Mucosa of descending colon (tissue), 3 donors: ENCODE measurements around the gene KCNH8. TPM values are rescaled to one million over a fixed set of nuclear protein-coding genes. Genes with fewer than 3 reads are reported as not detected.
"Not testable (repeated sequence)": the region's sequence is repeated elsewhere in the genome, so short reads cannot be mapped to it uniquely, and the experiment has no call there.

Experiments
- ATAC-seq: fragments of 200-7000 bp; cut with Tn5 transposase; one replicate; pipeline ENCODE4 v1.9.1; 2020; ENCODE audit warnings: mild to moderate bottlenecking, moderate library complexity
- DNase-seq, 3 donors: peaks; one replicate each; pipeline ENCODE4 v3.0.0-alpha.2; 2020
- H3K36me3 ChIP-seq: fragments of 200-600 bp; one replicate; pipeline ENCODE4 v1.8.0; 2021; ENCODE audit warnings: low read depth, mild to moderate bottlenecking
- H3K4me1 ChIP-seq: fragments of 200-600 bp; one replicate; pipeline ENCODE4 v1.8.0; 2021; ENCODE audit warnings: low read depth, mild to moderate bottlenecking
- H3K4me3 ChIP-seq: fragments of 200-600 bp; one replicate; pipeline ENCODE4 v1.8.0; 2021; ENCODE audit warnings: mild to moderate bottlenecking
- H3K9me3 ChIP-seq: fragments of 200-600 bp; one replicate; pipeline ENCODE4 v1.8.0; 2021; ENCODE audit warnings: mild to moderate bottlenecking
- intact Hi-C, 2 donors: fragments of 100-400 bp; cut with DNase I in 1 of 2; cut with micrococcal nuclease in 1 of 2; formaldehyde crosslinking; loops; one replicate each; pipeline versions ENCODE4 v1.11.0 to v1.11.1; 2022; cut with DNase I, micrococcal nuclease
- long read RNA-seq, 2 donors: library from polyadenylated mRNA; unstranded; transcript quantifications; one replicate each; pipeline ENCODE4 v2.0.0, GENCODE V29; 2019 to 2021
- total RNA-seq, 3 donors: library from RNA; stranded (reverse); fragmentation: NEBNext Ultra II Directional in 2 of 3; extraction: Animal tissue kit (Norgen Biotek cat#: 25700) in 2 of 3; gene quantifications; one replicate each; pipeline versions ENCODE4 v1.2.1 to v1.2.4, GENCODE V29; 2021 to 2023
- TF ChIP-seq, protein P1 (sequence below): fragments of 200-600 bp; IDR thresholded peaks from one replicate; pipeline ENCODE4 v1.8.0; 2022; ENCODE audit warnings: antibody characterized with exemption, mild to moderate bottlenecking
- donor health status: DM: no; HTN: no; CAD: no; lungs with moderate emphysema.
- donor health status: DM: no; HTN: no; CAD: no.
- donor health status: DM: no; HTN: yes; CAD: no.

KCNH8 gene
- total RNA-seq, result 1 to 10 TPM; 1.0 to 1.3 (median 1.1) TPM
- long read RNA-seq, donor 1, result 0 reads
- long read RNA-seq, donor 2, partial matches to known transcripts, result 1 of 1 reads
- long read RNA-seq, donor 2, other reads (novel, unspliced or antisense), result 0 of 1 reads

DNA sequence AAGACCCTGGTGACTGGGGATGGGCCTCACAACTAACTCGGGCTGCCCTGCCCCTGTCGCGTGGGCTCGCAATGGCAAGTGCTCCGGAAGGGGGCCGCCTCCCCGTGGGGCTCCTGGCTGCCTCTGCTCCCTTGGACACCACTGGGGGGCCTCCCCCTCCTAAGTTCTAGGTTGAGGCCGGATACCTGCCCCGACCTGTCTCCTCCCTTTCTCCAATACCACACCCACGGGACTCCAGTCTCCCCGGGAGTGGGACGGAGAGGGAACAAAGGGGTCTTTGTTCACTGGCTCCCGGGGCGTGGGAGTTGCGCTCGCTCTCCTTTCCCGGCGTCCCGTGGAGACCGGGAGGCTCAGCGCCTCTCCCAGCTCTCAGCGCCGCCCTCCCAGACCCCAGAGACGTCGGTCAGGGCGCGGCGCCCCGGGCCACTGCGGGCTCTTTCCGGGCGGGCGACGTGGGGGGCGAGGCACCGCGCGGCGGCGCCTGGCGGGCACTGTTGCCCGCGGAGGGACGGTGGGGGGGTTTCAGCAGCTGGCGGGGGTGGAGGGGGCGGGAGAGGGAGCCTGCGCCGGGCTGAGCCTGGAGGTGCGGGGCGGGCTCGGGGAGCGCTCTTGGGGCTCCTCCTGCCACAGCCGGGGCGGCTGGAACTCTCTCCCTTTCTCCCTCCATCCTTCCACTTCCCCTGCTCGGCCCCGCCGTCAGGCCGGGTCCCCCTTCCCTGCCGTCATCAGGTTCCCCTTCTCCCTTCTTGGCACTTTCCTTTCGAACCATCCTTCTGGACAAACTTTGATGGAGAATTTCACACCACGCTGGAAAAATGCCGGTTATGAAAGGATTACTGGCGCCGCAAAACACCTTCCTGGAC lies at the start of gene KCNH8:
Gene KCNH8, plus strand, starts transcription at position 606 of the 863 bp plus-strand sequence. Its CDS starts 210 bp downstream, at position 816.
- DNase-seq, result peak; percentile 43 to 62 (median 53)
- peak; percentile 54 for ATAC-seq
- Histone ChIP-seq H3K9me3 (no peaks in the 10 kb centered on the region), H3K36me3 (no peaks in the 10 kb centered on the region), H3K4me3 (peak within 1 kb of the TSS; percentile 20), H3K4me1 (peaks cover 10% of the 10 kb centered on the region)
- intact Hi-C loops, result no loop called here
- TF ChIP-seq, protein P1, sequence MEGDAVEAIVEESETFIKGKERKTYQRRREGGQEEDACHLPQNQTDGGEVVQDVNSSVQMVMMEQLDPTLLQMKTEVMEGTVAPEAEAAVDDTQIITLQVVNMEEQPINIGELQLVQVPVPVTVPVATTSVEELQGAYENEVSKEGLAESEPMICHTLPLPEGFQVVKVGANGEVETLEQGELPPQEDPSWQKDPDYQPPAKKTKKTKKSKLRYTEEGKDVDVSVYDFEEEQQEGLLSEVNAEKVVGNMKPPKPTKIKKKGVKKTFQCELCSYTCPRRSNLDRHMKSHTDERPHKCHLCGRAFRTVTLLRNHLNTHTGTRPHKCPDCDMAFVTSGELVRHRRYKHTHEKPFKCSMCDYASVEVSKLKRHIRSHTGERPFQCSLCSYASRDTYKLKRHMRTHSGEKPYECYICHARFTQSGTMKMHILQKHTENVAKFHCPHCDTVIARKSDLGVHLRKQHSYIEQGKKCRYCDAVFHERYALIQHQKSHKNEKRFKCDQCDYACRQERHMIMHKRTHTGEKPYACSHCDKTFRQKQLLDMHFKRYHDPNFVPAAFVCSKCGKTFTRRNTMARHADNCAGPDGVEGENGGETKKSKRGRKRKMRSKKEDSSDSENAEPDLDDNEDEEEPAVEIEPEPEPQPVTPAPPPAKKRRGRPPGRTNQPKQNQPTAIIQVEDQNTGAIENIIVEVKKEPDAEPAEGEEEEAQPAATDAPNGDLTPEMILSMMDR, result no peak

DNA sequence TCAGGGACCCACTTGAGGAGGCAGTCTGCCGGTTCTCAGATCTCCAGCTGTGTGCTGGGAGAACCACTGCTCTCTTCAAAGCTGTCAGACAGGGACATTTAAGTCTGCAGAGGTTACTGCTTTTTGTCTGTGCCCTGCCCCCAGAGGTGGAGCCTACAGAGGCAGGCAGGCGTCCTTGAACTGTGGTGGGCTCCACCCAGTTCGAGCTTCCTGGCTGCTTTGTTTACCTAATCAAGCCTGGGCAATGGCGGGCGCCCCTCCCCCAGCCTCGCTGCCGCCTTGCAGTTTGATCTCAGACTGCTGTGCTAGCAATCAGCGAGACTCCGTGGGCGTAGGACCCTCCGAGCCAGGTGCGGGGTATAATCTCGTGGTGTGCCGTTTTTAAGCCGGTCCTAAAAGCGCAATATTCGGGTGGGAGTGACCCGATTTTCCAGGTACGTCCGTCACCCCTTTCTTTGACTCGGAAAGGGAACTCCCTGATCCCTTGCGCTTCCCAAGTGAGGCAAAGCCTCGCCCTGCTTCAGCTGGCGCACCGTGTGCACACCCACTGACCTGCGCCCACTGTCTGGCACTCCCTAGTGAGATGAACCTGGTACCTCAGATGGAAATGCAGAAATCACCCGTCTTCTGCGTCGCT lies 45.5 kb upstream of the KCNH8 start:
- intact Hi-C loops, H3K4me1 ChIP-seq, ATAC-seq, H3K4me3 ChIP-seq, H3K36me3 ChIP-seq, H3K9me3 ChIP-seq: not testable (repeated sequence)
- peak in 2 of 3 donors; percentile 17 to 32 for DNase-seq

DNA sequence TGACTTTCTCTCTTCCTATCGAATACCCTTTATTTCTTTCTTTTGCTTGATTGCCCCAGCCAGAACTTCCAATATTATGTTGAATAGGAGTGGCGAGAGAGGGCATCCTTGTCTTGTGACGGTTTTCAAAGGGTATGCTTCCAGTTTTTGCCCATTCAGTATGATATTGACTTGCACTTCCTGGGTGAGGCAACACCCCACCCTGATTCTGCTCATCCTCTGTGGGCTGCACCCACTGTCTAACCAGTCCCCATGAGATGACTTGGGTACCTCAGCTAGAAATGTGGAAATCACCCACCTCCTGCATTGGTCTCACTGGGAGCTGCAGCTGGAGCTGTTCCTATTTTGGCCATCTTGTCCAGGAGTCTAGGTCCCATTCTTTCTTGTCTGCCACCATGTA lies 44.8 kb upstream of the KCNH8 start:
- no peaks in the 10 kb centered on the region for H3K9me3 ChIP-seq
- no peak for DNase-seq
- ATAC-seq, result no peak
- no peak overlapping the region for H3K4me3 ChIP-seq
- no peaks in the 10 kb centered on the region for H3K4me1 ChIP-seq
- intact Hi-C loops, result no loop called here
- TF ChIP-seq, protein P1, result no peak
- H3K36me3 ChIP-seq, result no peaks in the 10 kb centered on the region

DNA sequence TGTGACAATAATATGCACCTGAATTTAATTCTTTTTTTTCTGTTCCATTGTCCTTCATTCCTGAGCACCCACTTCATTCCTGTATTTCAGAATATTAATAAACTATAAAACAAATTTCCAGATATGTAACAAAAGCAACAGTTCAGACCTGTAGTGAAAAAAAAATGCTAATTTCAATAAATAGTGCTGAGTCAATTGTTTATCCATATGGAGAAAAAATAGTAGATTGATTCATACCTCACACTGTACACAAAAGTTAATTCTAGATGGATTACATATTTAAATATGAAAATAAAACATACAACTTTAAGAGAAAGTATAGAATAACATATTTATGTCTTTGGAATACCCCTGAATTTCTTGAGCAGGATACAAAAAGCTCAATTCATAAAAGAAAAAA lies 43.9 kb upstream of the KCNH8 start:
- Histone ChIP-seq H3K4me1 (no peaks in the 10 kb centered on the region), H3K4me3 (no peak overlapping the region), H3K9me3 (no peaks in the 10 kb centered on the region), H3K36me3 (no peaks in the 10 kb centered on the region)
- ATAC-seq, result no peak
- intact Hi-C loops, result no loop called here
- DNase-seq, result no peak
- TF ChIP-seq, protein P1, result no peak

DNA sequence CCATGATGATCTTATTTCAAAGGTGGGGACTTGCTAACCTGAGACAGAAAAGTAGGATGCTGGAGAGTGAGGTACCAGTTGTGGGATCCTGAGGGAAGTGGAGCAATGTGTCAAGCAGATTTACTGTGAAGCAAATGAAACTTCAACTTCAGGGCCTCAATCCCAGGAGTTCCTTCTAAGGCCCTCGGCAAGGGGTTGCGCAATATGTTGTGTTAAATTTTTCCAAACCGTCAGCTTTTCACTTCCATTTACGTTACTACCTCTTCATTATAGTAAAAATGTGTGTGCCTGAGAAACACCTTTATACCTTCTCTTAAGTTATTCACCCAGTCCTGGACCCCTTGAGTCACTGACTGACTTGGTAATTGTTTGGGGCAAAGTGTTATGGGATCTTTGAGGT lies 42.5 kb upstream of the KCNH8 start:
- H3K4me3 ChIP-seq, result no peak overlapping the region
- TF ChIP-seq, protein P1, result no peak
- H3K36me3 ChIP-seq, result no peaks in the 10 kb centered on the region
- H3K9me3 ChIP-seq, result no peaks in the 10 kb centered on the region
- H3K4me1 ChIP-seq, result no peaks in the 10 kb centered on the region
- intact Hi-C loops, result no loop called here
- ATAC-seq, result no peak
- no peak for DNase-seq

DNA sequence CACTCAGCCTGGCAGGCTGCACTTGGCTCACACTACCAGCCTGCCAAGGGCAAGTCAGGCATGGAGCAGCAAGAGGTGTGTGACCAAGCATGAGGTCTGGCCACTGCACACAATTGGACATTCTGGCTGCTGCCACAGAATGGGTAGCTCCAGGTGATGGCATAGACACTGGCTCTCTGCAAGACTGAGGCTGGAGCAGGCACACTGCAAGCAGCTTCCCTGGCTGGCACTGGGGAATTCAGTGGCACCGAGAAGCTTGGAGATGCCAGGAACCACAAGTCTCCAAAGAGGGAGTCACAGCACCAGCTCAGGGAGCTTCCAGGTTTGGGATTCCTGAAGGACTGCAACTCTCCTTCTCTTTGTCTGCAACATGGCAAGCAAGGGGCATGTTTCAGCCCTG lies 42.0 kb upstream of the KCNH8 start:
- DNase-seq, result no peak
- Histone ChIP-seq H3K36me3 (no peaks in the 10 kb centered on the region), H3K4me1 (no peaks in the 10 kb centered on the region), H3K9me3 (no peaks in the 10 kb centered on the region), H3K4me3 (no peak overlapping the region)
- intact Hi-C loops, result no loop called here
- ATAC-seq, result no peak
- TF ChIP-seq, protein P1, result no peak
